ENCODE measurements around the gene IKZF4. TPM values are rescaled to one million over a fixed set of nuclear protein-coding genes. Genes with fewer than 3 reads are reported as not detected.

IKZF4 gene
- total RNA-seq, 1 donor: 2.5 TPM

GRCh38 chr12:56029166-56029519, 8.3 kb downstream of the IKZF4 start:
- peak overlapping the region; percentile 57 for H3K27ac ChIP-seq (ENCODE audit: low read depth, low read length)

GRCh38 chr12:56029666-56030293, 8.9 kb downstream of the IKZF4 start:
- Histone ChIP-seq H3K27ac (ENCODE audit: low read depth, low read length) (peak overlapping the region; percentile 57), H3K4me1 (ENCODE audit: insufficient read depth, low read length) (peaks cover 13% of the 10 kb centered on the region), H3K4me3 (ENCODE audit: insufficient read depth, low read length) (no peak overlapping the region), H3K9me3 (ENCODE audit: low read depth, low read length) (no peaks in the 10 kb centered on the region), H3K36me3 (ENCODE audit: insufficient read depth, low read length) (peaks cover 22% of the 10 kb centered on the region), H3K79me2 (ENCODE audit: insufficient read depth, low read length) (no peaks in the 10 kb centered on the region), H4K20me1 (ENCODE audit: insufficient read depth, low read length) (no peaks in the 10 kb centered on the region), H3K4me2 (ENCODE audit: insufficient read depth, low read length) (peak overlapping the region; percentile 28), H2AFZ (ENCODE audit: low read length) (peak overlapping the region; percentile 52), H3K27me3 (ENCODE audit: insufficient read depth, low read length) (no peaks in the 10 kb centered on the region)
- peak; percentile 85 for TF ChIP-seq CTCF (IDR thresholded peaks at IDR 0.05; ENCODE audit: extremely low read depth, low read depth, low read length)
- peak; percentile 95 for DNase-seq (ENCODE audit: insufficient read length, low spot score, missing footprints)

More at GRCh38 chr12:56029166-56029519, 8.3 kb downstream of the IKZF4 start:
- H4K20me1 ChIP-seq (ENCODE audit: insufficient read depth, low read length): no peaks in the 10 kb centered on the region
- no peak overlapping the region for H3K4me3 ChIP-seq (ENCODE audit: insufficient read depth, low read length)
- peak overlapping the region; percentile 52 for H2AFZ ChIP-seq (ENCODE audit: low read length)
- no peaks in the 10 kb centered on the region for H3K9me3 ChIP-seq (ENCODE audit: low read depth, low read length)
- no peaks in the 10 kb centered on the region for H3K79me2 ChIP-seq (ENCODE audit: insufficient read depth, low read length)
- no peak overlapping the region for H3K4me2 ChIP-seq (ENCODE audit: insufficient read depth, low read length)
- H3K27me3 ChIP-seq (ENCODE audit: insufficient read depth, low read length): no peaks in the 10 kb centered on the region
- DNase-seq (ENCODE audit: insufficient read length, low spot score, missing footprints): peak; percentile 92
- TF ChIP-seq CTCF (IDR thresholded peaks at IDR 0.05; ENCODE audit: extremely low read depth, low read depth, low read length): no peak
- H3K36me3 ChIP-seq (ENCODE audit: insufficient read depth, low read length): peaks cover 22% of the 10 kb centered on the region
- H3K4me1 ChIP-seq (ENCODE audit: insufficient read depth, low read length): peaks cover 13% of the 10 kb centered on the region

GRCh38 chr12:56031987-56032386, 11.1 kb downstream of the IKZF4 start:
- H3K79me2 ChIP-seq (ENCODE audit: insufficient read depth, low read length): no peaks in the 10 kb centered on the region
- DNase-seq (ENCODE audit: insufficient read length, low spot score, missing footprints): no peak

More at GRCh38 chr12:56031987-56032386, 11.1 kb downstream of the IKZF4 start:
- Histone ChIP-seq H3K4me1 (ENCODE audit: insufficient read depth, low read length) (peaks cover 13% of the 10 kb centered on the region), H3K27ac (ENCODE audit: low read depth, low read length) (no peak overlapping the region), H3K4me2 (ENCODE audit: insufficient read depth, low read length) (no peak overlapping the region), H2AFZ (ENCODE audit: low read length) (no peak overlapping the region), H3K4me3 (ENCODE audit: insufficient read depth, low read length) (no peak overlapping the region), H4K20me1 (ENCODE audit: insufficient read depth, low read length) (no peaks in the 10 kb centered on the region), H3K9me3 (ENCODE audit: low read depth, low read length) (no peaks in the 10 kb centered on the region), H3K36me3 (ENCODE audit: insufficient read depth, low read length) (peaks cover 18% of the 10 kb centered on the region), H3K27me3 (ENCODE audit: insufficient read depth, low read length) (no peaks in the 10 kb centered on the region)
- TF ChIP-seq CTCF (IDR thresholded peaks at IDR 0.05; ENCODE audit: extremely low read depth, low read depth, low read length): no peak

Measured in osteoblast (primary cell).